ENCODE data around the gene DNAJA4. TPM values are rescaled to one million over a fixed set of nuclear protein-coding genes. Genes with fewer than 3 reads are reported as not detected.

DNAJA4 gene
- total RNA-seq, 1 donor from 2014 or later: 17.9 TPM

DNA sequence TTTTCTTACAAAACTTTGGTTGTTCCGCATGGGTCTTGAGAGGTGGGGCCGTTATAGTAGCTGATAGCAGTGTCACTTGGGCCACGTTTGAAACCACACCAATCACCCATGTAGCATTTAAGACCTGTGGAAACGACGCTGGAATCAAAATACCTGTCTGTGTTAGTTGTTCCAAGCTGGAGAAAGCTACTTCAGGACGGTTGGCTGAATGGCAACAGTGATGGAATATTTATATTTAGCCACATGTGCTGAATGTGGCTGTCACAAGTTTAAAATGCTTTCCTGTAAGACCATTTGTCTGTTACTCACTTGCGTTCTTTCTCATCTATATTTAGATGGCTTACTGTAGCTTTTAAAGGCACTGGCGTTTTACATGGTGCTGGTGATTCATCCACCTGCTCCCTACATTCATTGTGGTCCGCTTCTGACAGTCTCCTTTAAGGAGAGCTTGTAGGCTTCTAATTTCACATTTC is 1.4 kb downstream of the DNAJA4 start:
- DNase-seq: no peak
- ATAC-seq: no peak
- Histone ChIP-seq H3K36me3 (no peaks in the 10 kb centered on the region), H3K27me3 (no peaks in the 10 kb centered on the region), H3K27ac (no peak overlapping the region), H3K4me1 (no peaks in the 10 kb centered on the region), H3K4me3 (peak overlapping the region; percentile 5), H3K9me3 (no peaks in the 10 kb centered on the region)
- intact Hi-C loops (cut with DNase I): no loop called here
- TF ChIP-seq, protein P1, sequence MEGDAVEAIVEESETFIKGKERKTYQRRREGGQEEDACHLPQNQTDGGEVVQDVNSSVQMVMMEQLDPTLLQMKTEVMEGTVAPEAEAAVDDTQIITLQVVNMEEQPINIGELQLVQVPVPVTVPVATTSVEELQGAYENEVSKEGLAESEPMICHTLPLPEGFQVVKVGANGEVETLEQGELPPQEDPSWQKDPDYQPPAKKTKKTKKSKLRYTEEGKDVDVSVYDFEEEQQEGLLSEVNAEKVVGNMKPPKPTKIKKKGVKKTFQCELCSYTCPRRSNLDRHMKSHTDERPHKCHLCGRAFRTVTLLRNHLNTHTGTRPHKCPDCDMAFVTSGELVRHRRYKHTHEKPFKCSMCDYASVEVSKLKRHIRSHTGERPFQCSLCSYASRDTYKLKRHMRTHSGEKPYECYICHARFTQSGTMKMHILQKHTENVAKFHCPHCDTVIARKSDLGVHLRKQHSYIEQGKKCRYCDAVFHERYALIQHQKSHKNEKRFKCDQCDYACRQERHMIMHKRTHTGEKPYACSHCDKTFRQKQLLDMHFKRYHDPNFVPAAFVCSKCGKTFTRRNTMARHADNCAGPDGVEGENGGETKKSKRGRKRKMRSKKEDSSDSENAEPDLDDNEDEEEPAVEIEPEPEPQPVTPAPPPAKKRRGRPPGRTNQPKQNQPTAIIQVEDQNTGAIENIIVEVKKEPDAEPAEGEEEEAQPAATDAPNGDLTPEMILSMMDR (IDR thresholded peaks at IDR 0.05): no peak

DNA sequence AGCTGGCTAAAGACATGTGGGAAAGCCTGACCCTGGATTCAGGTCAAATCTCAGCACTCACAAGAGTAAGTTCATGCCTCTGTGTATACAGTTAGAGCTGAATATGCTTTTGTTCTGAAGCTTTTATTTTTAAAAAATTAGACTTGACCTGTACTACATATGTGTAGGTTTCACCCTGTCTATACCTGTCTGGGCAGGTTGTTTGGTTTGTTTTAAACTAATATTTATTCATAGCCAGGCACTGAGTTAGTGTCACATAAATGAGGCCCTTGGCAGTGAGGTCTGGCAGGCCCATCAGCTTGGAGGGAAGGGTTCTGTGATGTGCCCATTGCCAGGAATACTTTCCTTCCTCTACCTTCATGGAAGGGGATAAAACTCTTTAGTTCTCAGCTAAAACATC is 1.9 kb downstream of the DNAJA4 start:
- H3K9me3 ChIP-seq: no peaks in the 10 kb centered on the region
- no peak for ATAC-seq
- H3K36me3 ChIP-seq: no peaks in the 10 kb centered on the region
- no peaks in the 10 kb centered on the region for H3K4me1 ChIP-seq
- DNase-seq: no peak
- TF ChIP-seq, protein P1 (IDR thresholded peaks at IDR 0.05): no peak
- H3K4me3 ChIP-seq: no peak overlapping the region
- no peak overlapping the region for H3K27ac ChIP-seq
- intact Hi-C loops (cut with DNase I): no loop called here
- no peaks in the 10 kb centered on the region for H3K27me3 ChIP-seq

DNA sequence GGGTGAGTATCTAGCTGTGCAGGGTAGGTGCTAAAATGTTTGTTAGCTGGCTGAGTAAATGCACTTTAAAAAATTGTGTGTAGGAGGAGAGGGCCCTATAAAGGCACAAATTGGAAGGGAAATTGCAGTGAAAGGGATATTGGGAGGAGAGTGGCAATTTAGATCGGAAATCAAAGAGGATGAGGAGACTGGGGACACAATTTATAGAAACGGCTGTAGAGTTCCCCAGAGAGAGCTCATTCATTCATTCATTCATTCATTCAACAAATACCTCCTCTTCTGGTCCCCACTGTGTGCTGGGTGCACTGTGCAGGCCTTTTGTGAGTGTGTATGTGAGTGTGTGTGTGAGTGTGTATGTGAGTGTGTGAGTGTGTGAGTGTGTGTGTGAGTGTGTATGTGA is 2.4 kb downstream of the DNAJA4 start:
- H3K9me3 ChIP-seq: no peaks in the 10 kb centered on the region
- TF ChIP-seq, protein P1 (IDR thresholded peaks at IDR 0.05): no peak
- intact Hi-C loops (cut with DNase I): no loop called here
- DNase-seq: no peak
- H3K4me1 ChIP-seq: no peaks in the 10 kb centered on the region
- H3K27ac ChIP-seq: no peak overlapping the region
- ATAC-seq: no peak
- H3K36me3 ChIP-seq: no peaks in the 10 kb centered on the region
- H3K4me3 ChIP-seq: no peak overlapping the region
- no peaks in the 10 kb centered on the region for H3K27me3 ChIP-seq

DNA sequence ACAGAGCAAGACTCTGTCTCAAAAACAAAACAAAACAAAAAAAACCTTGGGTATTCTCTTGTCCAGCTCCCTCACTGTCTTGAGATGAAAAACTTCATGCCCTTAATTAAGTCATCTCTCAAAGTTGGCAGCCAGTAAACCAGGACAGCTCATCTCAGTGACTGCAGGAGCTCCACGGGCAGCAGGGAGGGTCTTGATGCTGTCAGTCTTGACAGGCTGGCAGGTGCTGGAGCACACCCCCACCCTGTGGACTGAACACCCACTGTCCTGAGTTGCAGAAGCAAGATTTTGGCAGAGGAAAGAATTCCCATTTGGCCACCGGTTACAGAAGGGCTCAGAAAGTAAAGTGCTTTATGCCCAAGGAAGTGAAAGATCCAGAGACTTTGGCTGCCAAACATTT is 8.0 kb downstream of the DNAJA4 start:
- TF ChIP-seq, protein P1 (IDR thresholded peaks at IDR 0.05): no peak
- H3K4me3 ChIP-seq: no peak overlapping the region
- H3K4me1 ChIP-seq: no peaks in the 10 kb centered on the region
- ATAC-seq (no peak), DNase-seq (no peak)
- no peak overlapping the region for H3K27ac ChIP-seq
- H3K36me3 ChIP-seq: peaks cover 17% of the 10 kb centered on the region
- H3K27me3 ChIP-seq: no peaks in the 10 kb centered on the region
- intact Hi-C loops (cut with DNase I): no loop called here
- no peaks in the 10 kb centered on the region for H3K9me3 ChIP-seq

DNA sequence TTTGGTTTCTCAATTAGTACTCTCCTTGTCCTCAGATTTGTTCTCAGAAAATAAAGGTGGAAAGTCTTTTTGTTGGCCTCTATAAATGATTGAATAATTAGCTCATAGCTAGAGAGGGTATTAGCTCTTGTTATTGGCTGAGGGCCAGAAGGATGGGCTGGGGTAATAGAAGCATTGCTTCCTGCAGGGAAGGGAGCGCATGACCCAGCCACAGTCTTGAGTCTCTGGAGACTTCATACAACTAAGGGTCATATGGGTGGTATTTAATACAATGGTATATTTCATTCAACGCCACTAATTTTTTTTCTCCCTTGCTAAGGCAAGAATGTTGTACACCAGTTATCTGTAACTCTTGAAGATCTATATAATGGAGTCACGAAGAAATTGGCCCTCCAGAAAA is 8.4 kb downstream of the DNAJA4 start:
- Histone ChIP-seq H3K27ac (no peak overlapping the region), H3K9me3 (no peaks in the 10 kb centered on the region), H3K27me3 (no peaks in the 10 kb centered on the region), H3K4me3 (no peak overlapping the region), H3K36me3 (peaks cover 17% of the 10 kb centered on the region), H3K4me1 (no peaks in the 10 kb centered on the region)
- DNase-seq: no peak
- TF ChIP-seq, protein P1 (IDR thresholded peaks at IDR 0.05): no peak
- ATAC-seq: no peak
- intact Hi-C loops (cut with DNase I): no loop called here

DNA sequence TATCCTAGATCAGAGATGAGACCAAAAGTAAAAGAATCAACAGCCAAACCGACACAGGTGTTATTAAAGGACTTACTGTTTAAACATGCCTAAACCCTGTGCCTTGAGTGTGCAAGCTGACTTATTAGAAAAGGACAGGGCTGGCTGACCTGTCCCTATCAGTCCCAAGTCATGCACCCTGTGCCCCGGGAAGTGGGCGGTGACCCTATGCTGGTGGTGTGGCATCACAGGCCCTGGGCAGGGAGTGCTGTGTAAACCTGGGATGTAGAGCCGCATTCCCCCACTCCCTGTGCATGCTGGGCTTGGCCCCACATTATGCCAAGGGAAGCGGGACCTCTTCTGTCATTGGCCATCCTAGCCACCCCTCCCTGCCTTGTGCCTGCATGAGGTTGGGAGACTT is 10.6 kb downstream of the DNAJA4 start:
- TF ChIP-seq, protein P1 (IDR thresholded peaks at IDR 0.05): no peak
- ATAC-seq (no peak), DNase-seq (no peak)
- Histone ChIP-seq H3K27ac (no peak overlapping the region), H3K9me3 (no peaks in the 10 kb centered on the region), H3K27me3 (no peaks in the 10 kb centered on the region), H3K4me3 (no peak overlapping the region), H3K4me1 (no peaks in the 10 kb centered on the region), H3K36me3 (peaks cover 26% of the 10 kb centered on the region)
- intact Hi-C loops (cut with DNase I): no loop called here

All from upper lobe of right lung (tissue), 1 donor.